GM12864 (cell line): ENCODE data around the gene GP5.

Experiments
- DNase-seq: peaks from one replicate; pipeline ENCODE4 v3.0.0-alpha.2; 2011; ENCODE audit warnings: low read depth
- H3K4me3 ChIP-seq: 2 replicates; pipeline ENCODE4 v1.5.1; 2011; ENCODE audit warnings: mild to moderate bottlenecking, low read depth, low read length, control low read depth
- TF ChIP-seq, protein P1 (sequence below): IDR thresholded peaks from 2 replicates; pipeline ENCODE4 v1.5.1; 2011; ENCODE audit warnings: low read depth, mild to moderate bottlenecking, moderate library complexity, low read length, control low read depth, inconsistent platforms; ENCODE audit errors: missing control alignments

GP5 gene, protein sequence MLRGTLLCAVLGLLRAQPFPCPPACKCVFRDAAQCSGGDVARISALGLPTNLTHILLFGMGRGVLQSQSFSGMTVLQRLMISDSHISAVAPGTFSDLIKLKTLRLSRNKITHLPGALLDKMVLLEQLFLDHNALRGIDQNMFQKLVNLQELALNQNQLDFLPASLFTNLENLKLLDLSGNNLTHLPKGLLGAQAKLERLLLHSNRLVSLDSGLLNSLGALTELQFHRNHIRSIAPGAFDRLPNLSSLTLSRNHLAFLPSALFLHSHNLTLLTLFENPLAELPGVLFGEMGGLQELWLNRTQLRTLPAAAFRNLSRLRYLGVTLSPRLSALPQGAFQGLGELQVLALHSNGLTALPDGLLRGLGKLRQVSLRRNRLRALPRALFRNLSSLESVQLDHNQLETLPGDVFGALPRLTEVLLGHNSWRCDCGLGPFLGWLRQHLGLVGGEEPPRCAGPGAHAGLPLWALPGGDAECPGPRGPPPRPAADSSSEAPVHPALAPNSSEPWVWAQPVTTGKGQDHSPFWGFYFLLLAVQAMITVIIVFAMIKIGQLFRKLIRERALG

GRCh38 chr3:194399166-194399565 lies at the start of gene GP5:
GP5 (minus strand) TSS chr3:194399266; CDS start chr3:194398282, 984 bp downstream.
- no peak for DNase-seq
- H3K4me3 ChIP-seq: no peak within 1 kb of the TSS
- TF ChIP-seq, protein P1, sequence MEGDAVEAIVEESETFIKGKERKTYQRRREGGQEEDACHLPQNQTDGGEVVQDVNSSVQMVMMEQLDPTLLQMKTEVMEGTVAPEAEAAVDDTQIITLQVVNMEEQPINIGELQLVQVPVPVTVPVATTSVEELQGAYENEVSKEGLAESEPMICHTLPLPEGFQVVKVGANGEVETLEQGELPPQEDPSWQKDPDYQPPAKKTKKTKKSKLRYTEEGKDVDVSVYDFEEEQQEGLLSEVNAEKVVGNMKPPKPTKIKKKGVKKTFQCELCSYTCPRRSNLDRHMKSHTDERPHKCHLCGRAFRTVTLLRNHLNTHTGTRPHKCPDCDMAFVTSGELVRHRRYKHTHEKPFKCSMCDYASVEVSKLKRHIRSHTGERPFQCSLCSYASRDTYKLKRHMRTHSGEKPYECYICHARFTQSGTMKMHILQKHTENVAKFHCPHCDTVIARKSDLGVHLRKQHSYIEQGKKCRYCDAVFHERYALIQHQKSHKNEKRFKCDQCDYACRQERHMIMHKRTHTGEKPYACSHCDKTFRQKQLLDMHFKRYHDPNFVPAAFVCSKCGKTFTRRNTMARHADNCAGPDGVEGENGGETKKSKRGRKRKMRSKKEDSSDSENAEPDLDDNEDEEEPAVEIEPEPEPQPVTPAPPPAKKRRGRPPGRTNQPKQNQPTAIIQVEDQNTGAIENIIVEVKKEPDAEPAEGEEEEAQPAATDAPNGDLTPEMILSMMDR: no peak

- no peak overlapping the region for H3K4me3 ChIP-seq
- TF ChIP-seq, protein P1: no peak
- no peak for DNase-seq
These were observed 48.6 kb upstream of the GP5 start for GRCh38 chr3:194447657-194448056.

GRCh38 chr3:194447161-194447560 lies 48.1 kb upstream of the GP5 start:
- DNase-seq: no peak
- TF ChIP-seq, protein P1: no peak
- H3K4me3 ChIP-seq: no peak overlapping the region

GRCh38 chr3:194446754-194447153 lies 47.7 kb upstream of the GP5 start:
- H3K4me3 ChIP-seq: no peak overlapping the region
- TF ChIP-seq, protein P1: no peak
- DNase-seq: no peak

DNA sequence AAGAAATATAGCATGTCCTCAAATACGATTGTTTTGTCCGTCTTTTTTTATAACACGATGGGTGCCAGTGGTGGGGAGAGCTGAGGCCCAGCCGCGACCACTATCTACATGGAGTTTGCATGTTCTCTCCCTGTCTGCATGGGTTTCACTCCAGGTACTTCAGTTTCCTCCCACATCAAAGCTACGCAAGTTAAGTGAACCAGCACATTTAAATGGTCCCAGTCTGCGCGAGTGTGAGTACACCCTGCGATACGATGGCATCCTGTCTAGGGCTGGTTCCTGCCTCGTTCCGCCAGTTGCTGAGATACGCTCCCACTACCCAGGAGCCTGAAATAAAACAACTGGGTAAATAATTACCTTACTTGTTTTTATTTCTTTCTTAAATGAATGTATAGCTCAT lies 47.1 kb upstream of the GP5 start:
- no peak for DNase-seq

DNA sequence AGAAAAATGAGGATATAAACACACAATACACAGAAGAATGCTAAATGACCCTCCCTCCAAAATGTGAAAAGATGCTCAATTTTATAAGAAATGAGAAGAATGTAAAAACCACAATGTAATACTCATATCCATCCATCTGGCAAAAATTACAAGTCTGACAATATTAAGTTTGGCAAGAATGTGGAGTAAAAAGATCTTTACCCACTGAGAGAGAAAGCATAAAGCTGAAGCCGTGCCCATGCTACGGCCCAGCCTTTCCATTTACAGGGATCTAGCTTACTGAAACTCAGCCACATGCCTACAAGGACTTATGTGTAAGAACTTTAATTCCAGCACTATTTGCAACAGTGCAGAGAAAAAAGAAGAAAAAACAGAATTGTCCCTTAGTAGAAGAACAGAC lies 44.8 kb upstream of the GP5 start:
- TF ChIP-seq, protein P1: no peak
- no peak for DNase-seq
- H3K4me3 ChIP-seq: no peak overlapping the region

More for the DNA sequence above, 47.1 kb upstream of the GP5 start:
- TF ChIP-seq, protein P1: no peak
- no peak overlapping the region for H3K4me3 ChIP-seq
